Measurements from ENCODE around the gene IPPK. TPM values are rescaled to one million over a fixed set of nuclear protein-coding genes. Genes with fewer than 3 reads are reported as not detected.

Gene IPPK
- total RNA-seq, 4 donors from 2014 or later: 10.0 to 26.2 (median 12.5) TPM

- no peak for TF ChIP-seq CTCF (IDR thresholded peaks at IDR 0.05)
- no peak for DNase-seq (ENCODE audit: low spot score)
- ATAC-seq (ENCODE audit: low FRiP score): no peak
Measured at GRCh38 chr9:92686954-92687353, 17.0 kb upstream of the IPPK start.

GRCh38 chr9:92685022-92685421, 15.1 kb upstream of the IPPK start:
- TF ChIP-seq CTCF (IDR thresholded peaks at IDR 0.05): no peak
- no peak for ATAC-seq (ENCODE audit: low FRiP score)
- no peak for DNase-seq (ENCODE audit: low spot score)

- TF ChIP-seq CTCF (IDR thresholded peaks at IDR 0.05): no peak
- no peak for DNase-seq (ENCODE audit: low spot score)
- no peak for ATAC-seq (ENCODE audit: low FRiP score)
Measured at GRCh38 chr9:92682269-92682668, 12.3 kb upstream of the IPPK start.

GRCh38 chr9:92680166-92681119, 10.5 kb upstream of the IPPK start:
- no peak for TF ChIP-seq CTCF (IDR thresholded peaks at IDR 0.05)
- DNase-seq (ENCODE audit: low spot score) (no peak), ATAC-seq (ENCODE audit: low FRiP score) (no peak)

GRCh38 chr9:92679413-92680165, 9.7 kb upstream of the IPPK start:
- no peak for TF ChIP-seq CTCF (IDR thresholded peaks at IDR 0.05)
- DNase-seq (ENCODE audit: low spot score): no peak

GRCh38 chr9:92671323-92671722, 1.4 kb upstream of the IPPK start:
- no peak for ATAC-seq (ENCODE audit: low FRiP score)
- DNase-seq (ENCODE audit: low spot score): peak; percentile 80
- TF ChIP-seq CTCF (IDR thresholded peaks at IDR 0.05): no peak

More at GRCh38 chr9:92679413-92680165, 9.7 kb upstream of the IPPK start:
- no peak for ATAC-seq (ENCODE audit: low FRiP score)
